GM18870 (cell line): ENCODE data around the gene CLSTN2.

ENCODE experiments used
- ATAC-seq: cut with Tn5 transposase; IDR thresholded peaks from one replicate; pipeline ENCODE4 v1.9.1; 2021; ENCODE audit warnings: moderate library complexity; ENCODE audit not compliant: unreplicated experiment

CLSTN2 gene

DNA sequence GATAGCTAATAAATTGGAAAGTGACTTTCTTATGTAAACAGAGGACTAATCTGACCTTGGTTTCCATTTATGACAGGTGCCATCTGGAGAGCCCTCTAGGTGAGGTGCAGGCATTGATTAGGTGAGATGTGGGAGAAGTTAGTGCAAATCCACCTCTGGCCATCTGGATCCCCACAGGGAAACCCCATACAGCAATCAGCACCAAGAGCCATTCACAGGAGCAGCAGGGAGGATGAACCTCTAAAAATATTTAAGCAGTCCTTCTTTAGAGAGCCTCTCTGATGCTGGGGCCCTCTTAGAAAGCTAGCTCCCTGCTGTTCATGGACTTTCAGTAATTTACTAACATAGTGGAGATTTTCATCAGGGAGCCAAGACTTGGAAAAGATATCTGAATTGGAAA, 69.3 kb downstream of the CLSTN2 start:
- ATAC-seq = no peak

DNA sequence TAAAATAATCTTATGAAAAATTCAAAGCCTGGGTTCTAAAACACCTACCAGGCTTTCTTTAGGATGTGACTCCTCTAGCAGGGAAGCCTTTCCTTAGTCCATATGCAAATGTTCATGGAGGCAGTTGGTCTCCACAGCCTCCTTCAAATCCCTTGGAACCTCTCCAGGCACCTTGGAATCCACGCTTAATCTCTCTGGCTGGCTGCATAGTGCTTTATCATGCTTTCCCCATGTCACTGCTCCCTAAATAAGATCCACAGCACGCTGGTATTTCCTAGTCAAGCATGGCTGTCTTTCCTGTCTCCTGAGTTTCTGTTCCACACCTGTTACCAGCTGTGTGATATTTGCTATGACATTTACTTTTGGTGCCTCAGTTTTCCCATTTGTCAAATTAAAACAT, 71.3 kb downstream of the CLSTN2 start:
- ATAC-seq = no peak

DNA sequence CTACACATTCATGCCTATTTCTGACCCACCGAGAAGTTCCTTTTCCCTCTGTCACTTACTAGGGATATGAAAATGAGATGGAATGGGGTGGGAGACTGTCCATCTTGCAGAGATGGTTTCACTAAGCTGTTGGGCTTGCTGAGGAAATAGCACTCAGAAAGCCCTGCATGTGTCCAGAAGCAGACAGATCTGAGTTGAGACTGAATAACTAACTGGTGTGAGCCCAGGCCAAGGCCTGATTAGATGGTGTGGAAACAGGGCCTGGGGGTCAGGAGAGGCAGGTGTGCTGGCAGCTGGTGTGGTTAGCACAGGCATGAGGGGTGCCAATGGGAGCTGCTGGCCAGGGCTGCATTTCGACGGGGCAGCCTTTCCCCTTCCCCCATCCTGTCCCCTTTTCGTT, 72.1 kb downstream of the CLSTN2 start:
- ATAC-seq = no peak

DNA sequence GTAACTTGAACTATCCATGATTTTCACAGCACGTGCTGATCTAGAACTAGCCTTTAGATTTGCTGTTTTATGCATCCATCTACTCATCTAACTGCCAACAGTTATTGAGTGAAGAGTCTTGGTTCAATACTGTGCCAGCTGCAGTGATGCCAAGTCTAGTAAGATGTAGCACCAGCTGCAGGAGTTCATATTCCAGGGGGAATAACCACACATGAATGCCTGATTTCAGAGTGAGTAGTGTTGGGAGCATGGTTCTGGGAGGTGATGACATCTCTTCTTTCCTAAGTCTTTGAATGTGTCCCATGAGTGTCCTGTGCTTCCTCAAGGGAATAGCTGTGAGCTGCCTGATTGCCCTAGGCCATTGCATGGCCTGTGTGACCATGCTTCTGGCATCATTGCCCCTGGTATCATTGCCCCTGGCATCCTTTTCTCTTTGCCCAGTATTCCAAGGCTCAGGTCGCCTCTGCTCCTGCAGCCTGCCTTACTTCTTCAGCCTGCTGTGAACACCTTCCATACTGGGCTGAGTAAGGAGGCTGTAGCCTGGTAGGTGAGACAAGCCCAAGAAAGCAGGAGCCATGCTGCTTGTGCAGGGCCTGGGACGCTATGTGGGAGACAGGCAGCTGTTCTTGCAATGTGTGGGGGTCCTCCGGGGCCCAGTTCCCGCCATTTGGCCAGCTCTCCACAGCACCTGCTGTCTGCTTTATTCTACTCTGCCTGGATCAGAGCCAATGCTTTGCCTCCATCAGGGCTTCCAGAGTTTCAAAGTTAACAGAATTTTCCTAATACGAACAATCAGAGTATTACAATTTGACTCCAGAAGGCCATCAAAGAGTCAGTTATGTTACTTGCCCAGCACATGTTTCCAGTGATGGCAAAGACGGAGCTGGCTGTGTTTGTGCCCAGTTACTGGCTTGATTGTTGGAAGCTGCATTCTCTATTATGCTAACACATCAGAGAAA, 73.2 kb downstream of the CLSTN2 start:
- no peak for ATAC-seq

DNA sequence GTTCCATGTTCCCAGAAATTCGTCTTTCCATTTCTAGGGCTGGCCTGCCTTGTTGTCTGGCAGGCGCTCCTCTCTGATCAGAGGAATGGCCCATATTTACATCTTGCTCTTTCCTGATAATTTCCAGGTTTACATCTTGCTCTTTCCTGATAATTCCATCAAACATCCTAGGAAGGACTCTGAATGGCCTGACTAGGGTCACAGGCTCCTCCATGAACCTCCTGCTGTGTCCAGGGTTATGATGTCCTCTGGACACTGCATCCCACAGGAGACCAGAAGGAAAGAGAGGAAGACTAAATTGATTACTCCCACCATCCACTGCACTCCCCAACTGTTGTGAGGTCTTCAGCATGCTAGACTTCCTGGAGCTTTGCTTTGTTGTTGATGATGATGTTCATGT, 75.4 kb downstream of the CLSTN2 start:
- no peak for ATAC-seq

DNA sequence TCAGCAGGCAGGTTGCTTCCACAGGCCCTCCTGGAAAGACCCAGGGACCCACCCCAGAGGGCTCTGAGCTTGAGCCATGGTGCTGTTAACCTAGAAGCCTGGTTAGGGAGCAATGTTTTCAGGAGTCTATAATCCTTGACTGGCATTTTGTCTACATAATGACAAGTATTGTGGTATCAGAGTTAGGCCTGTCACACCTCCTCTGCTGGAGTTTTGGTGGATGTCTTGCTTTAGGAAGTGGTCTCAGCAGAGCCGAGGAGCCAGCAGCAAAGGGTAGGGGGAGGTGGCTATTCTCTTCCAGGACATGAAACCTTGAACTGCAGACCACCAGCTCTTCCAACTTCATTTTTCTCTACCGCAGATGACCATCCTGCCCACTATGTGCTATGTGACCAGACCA, 76.1 kb downstream of the CLSTN2 start:
- ATAC-seq = no peak

DNA sequence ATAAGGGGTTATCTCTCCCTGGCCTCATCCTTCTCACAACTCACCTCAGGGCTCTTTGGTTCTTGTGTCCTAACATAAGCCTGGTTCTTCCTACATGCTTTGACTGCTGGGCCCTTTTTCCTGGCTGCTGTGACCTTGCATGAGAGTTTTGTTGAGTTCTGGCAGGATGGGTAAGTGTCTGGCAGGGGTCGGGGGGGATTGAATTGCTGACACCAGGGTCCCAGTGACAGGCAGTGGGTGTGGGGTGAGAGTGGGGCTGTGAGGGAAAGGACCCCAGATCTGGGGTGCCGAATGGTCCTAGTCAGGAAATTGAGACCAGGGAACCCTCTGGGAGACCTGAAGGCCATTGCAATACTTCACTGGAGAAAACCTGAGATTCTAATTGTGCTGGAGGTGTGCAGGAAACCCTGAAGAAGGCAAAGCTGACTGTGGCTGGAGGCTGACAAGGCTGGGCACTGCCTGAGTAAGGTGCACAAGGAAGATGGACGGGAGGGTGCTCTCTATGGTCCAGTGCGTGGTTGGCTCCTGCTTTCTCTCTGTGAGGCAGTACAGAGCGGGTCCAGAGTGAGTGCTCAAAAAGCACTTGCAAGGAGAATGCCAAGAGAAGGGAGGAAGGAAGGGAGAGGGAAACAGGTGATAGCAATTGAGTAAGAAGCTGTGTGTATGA, 76.8 kb downstream of the CLSTN2 start:
- no peak for ATAC-seq

DNA sequence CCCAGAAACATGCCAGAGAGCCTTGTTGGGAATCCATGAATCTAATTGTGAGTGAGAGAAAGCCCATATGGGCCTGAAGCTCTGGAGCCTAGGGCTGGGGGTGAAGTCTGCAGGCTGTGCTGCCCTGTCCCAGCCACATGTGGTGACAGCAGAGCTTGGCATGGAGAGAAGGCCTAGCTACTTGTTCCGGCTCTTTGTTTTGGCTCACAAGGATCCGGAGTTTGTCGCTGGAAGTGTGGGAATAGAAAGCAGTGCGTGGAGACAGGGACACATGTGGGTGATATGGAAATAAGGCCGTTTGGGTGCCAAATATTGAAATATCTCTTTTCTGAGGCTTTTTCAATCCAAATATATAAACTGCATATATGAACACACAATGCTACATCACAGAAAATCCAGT, 78.2 kb downstream of the CLSTN2 start:
- ATAC-seq = no peak

DNA sequence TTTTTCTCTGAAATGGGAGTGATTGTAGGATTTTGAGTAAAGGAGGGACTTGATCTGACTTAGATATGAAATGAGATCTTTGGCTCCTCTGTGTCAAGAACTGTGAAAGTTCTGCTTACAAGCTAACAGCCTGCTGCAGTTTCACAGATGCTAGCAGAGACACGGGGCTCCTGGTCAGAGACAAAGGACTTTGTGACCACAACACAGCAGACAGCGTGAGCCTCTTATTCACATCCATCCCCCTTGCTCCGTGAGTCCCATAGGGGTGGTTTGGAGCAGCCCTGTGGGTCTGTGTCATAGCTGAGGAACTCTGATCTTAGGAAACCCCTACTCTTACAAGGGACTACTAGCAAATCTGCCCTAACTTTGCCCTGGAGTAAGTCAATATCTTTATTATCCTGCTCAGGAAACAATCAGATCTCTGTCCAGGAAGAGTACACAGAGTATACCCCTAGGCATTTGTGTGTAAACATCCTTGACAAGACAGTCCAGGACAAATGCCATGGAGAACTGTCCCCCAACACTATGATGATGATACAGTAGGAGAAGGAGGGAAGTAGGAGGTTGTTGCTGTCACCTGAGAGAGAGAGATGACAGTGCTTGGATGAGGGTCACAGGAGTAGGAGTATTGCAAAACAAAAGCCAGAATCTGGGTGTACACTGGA, 80.0 kb downstream of the CLSTN2 start:
- ATAC-seq = no peak

DNA sequence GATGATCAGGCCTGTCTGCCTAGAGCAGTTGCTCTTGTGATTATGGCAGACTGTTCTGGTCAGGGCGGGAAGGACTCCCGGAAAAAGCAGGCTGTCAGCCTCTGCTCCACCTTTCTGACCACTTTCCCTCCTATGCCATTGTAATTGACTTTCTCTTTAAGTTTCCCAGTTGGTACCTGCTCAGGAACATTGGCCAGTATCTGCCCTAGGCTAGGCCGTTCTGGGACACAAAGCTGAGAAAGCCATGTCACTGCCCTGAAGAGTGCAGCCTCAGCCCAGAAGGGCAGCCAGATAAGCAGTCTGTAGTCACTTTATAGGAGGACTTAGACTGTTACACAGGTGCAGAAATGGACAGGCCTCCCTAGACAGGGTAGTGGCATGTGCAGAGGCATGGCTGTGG, 80.8 kb downstream of the CLSTN2 start:
- ATAC-seq = no peak

DNA sequence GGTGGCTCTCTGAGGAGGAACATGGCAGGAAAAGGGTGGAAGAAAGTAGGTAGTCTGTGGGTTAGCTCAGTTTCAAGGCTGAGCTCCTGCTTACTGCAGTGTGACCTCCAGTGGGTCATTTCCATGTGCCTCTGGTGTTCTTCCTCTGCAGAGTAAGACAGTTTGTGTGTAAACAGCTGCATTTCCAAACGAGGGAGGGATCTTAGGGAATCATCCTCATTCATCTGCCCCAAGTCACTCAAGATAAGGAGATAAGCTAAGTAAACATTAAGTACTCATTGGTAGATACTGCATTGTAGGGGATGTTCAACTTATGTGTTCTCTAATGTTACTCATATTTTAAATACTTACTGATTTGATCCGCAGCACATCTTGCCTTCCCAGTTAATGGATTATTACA, 83.6 kb downstream of the CLSTN2 start:
- ATAC-seq = no peak

DNA sequence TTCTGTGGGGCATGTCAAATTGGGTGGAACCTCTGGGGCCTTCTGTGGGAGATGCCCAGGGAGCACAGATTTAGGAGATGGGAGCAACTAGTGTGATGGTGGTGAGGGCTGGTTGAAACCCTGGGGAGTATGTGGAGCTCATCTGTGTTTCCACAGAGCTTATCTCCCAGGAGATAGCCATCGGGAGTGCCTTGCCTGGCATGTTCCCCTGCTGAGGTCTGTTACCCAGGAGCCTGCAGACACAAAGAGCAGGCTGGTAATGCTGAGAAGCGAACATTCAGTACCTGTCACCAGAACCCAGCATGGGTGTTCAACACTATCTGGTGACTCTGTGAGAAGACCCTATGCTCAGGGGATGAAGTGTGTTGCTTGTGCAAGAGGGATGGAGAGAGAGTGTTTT, 85.0 kb downstream of the CLSTN2 start:
- no peak for ATAC-seq

DNA sequence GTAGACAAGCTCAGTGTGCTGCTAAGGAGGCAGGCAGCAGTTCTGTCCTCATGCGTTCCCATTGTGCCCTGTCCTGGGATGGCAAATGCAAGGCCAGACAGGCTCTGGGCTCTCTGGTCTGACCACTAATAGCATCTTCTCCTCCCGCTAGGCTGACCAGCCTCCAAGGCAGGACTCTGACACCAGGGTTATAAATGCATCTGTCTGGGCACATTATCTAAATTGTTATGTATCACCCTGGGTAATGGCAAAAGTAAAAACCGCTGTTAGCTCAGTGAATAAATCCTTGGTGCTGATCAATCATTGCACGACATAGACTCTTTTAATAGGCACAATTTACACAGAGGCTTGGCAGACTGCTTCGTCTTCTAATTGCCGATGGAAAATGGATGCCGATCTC, 85.6 kb downstream of the CLSTN2 start:
- ATAC-seq = no peak

DNA sequence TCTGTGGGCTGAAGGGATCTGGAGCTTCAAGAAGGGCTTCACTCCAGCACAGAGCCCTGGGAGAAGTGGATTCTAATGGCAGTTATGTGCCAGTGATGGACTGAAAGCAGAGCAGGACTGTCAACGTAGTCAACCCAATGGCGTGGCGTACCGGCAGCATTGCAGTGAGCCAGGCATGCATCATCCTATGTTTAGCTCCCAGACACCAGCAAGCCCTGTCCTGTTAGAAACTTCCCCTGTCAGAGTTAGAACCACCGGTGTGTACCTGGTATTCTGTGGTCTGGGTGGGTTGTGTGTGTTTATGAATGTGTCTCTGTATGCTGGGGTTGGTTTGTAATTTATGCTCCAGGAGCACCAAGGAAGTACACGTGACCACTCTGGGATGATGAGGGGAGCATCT, 86.3 kb downstream of the CLSTN2 start:
- no peak for ATAC-seq

DNA sequence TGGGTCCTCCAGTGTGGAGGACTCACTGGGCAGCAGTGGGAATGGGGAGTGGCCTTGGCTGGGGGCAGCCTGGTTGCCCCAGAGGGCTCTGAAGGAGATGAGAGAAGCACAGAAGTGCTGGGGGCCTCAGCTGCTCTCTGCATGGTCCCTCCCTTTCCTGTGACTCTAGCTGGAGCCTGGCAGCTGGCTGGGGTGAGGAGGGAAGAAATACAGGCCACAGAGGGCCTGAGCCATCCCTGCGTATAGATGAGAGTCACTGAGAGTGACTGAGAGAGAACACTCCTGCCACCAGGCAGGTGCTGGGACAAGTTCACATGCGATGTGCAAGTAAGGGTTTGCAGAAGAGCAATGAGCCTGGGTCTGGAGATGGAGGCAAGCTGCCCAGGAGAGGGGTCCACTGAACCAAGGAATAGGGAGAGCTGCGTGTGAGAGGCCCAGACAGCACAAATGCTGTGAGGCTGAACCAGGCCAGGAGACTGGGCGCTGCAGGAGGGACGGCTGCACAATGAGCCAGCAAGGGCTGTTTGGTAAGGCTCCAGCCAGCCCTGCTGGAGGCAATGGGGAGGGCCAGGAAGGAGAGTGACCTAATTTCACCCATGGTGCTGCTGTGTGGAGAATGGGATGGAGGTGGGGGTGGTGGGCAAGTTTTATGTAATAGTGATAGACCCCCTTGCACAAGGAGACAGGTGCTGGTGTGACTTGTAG, 87.2 kb downstream of the CLSTN2 start:
- no peak for ATAC-seq

DNA sequence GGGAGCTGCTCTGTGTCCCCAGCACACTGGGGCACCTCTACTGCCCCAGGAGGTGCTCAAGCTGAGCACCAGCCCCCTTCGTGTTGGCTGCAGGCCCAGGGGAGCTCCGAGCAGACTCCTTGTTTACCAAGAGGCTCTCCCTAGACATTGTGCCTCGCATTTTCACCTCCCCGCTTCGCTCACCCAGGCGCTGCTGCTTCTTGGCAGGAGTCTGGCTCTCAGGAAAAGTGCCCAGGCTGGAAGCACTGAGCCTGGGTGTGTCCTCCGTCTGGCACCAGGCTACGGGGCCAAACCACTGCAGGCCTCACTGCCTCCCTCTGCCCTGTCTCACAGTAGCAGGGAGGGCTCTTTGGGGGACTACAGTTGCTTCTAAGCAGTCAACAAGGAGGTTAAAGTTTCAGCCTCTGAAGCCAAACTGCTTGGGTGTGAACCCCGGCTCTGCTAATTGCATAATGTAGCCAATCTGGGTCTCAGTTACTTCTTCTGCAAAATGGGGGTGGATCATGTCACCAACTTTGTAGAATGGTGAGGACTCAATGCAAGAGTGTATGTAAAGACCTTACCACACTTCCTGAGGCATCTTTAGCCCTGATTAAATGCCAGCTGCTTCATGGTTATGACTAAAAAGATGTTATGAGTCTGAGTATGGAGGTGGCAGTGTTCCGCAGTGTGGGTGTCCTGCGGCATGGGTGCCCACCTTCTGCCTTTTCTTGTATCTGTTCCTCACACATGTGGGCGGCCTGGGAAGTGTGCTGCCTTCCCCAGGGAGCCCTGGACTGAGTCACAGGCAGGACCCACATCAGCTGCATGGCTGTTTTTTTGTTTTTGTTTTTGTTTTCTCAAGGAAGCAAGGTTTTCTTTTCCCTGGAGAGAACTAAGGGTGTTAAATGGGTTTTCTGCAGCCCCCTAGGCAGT, 88.9 kb downstream of the CLSTN2 start:
- ATAC-seq = no peak

DNA sequence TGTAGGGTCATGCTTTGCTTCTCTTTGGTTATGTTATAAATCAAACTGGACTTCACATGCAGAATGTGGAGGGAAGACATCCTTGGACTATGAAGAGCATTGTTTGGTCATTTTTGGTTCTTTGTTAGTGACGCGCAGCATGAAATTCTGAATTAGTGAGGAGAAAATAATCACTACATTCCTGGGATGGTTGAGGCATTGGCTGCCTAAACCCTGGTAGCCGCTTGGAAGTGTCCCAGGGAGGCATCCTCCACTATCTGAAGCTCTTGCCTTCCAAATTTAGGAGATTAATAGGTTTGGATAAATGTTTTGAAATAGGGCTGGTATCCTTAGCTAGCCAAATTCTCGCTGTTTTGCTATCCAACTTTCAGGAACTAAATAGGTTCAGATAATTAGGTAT, 96.2 kb downstream of the CLSTN2 start:
- no peak for ATAC-seq

DNA sequence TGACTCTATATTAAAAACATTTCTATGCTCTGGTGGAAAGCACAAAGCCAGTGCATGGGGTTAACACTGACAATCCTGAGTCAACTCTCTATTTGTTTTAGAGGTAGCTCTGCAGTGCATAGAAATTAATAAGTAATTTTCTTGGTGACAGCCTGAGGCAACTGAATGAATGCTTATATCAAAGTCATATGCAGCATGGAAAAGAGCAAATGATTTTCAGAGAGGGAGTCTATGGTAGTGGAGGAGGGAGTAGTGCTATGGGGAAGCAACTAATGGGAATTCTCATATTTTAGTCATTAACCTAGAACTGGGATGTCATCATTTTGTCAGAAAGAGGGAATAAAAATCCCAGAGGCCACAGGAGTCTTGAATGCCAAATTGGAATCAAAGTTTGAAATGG, 99.1 kb downstream of the CLSTN2 start:
- ATAC-seq = no peak

DNA sequence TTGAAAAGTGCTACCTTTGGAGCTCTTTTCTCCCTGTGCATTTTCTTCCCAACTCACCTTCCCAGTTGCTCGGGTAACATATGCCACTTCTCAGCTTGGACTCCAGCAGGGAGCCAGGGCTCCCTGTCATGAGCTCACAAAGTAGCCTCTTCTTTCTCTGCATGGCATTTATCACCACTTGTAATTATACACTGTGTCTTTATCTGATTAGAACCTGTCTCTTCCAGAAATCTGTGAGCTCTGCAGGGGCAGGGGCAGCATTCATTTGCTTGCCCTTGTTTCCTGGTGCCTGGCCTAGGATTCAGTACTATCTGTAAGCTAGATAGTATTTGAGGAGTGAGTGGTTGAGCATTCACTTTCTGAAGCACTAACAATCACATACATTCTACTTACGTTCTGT, 100.9 kb downstream of the CLSTN2 start:
- no peak for ATAC-seq

DNA sequence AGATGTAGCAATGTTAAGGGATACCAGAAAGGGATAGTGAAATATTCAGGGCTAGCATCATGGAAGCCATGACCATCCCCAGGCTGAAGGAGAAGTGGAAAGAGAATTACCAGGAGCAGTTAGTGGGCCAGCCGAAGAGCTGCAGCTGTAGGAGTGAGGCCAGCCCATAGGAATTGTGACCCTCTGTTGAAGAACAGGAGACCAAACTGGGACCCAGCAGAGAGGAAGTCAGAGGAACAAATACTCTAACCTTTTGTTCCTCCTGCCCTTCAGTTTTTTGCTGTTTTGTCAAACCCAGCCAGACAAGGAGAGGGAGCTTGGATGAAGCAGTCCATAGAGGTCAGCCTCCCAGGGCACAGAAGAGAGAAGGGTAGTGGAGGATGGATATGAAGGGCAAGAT, 115.4 kb downstream of the CLSTN2 start:
- ATAC-seq = no peak
